Retinal pigment epithelial cell (primary cell): ENCODE data around the gene NAA60.

Experiments used
- DNase-seq: peaks from one replicate; pipeline ENCODE4 v3.0.0-alpha.2; 2010; ENCODE audit warnings: low read depth
- H3K4me3 ChIP-seq: 2 replicates; pipeline ENCODE4 v1.5.1; 2011; ENCODE audit warnings: mild to moderate bottlenecking, low read length, control low read depth, moderate library complexity
- TF ChIP-seq, protein P1 (sequence below): conservative IDR thresholded peaks from 2 replicates; pipeline ENCODE4 v1.5.1; 2011; ENCODE audit warnings: low read depth, low read length, control low read depth, inconsistent platforms

The NAA60 gene

DNA sequence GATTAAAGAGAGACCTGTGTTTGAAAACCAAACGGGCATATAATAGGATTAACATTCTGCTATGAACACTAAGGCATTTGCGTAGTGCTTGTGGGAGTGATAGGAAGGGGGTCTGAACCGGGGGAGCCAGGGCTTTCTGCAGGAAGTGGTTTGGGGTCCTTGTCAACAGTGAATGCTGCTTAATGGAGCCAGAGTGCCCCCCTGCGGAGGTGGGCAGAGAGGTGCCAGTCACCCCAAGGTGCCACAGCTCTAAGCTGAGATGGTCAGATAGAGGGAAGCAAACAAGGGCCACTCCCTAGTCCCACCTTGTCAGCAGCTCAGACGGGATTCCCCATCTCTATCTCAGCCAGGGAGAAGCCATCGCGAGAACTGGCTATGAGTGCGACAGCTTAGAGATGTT lies 17.7 kb downstream of the NAA60 start:
- no peak for DNase-seq
- TF ChIP-seq, protein P1, sequence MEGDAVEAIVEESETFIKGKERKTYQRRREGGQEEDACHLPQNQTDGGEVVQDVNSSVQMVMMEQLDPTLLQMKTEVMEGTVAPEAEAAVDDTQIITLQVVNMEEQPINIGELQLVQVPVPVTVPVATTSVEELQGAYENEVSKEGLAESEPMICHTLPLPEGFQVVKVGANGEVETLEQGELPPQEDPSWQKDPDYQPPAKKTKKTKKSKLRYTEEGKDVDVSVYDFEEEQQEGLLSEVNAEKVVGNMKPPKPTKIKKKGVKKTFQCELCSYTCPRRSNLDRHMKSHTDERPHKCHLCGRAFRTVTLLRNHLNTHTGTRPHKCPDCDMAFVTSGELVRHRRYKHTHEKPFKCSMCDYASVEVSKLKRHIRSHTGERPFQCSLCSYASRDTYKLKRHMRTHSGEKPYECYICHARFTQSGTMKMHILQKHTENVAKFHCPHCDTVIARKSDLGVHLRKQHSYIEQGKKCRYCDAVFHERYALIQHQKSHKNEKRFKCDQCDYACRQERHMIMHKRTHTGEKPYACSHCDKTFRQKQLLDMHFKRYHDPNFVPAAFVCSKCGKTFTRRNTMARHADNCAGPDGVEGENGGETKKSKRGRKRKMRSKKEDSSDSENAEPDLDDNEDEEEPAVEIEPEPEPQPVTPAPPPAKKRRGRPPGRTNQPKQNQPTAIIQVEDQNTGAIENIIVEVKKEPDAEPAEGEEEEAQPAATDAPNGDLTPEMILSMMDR: peak; percentile 31
- H3K4me3 ChIP-seq: no peak overlapping the region

- H3K4me3 ChIP-seq: no peak overlapping the region
- TF ChIP-seq, protein P1: no peak
- DNase-seq: no peak
Measured at GRCh38 chr16:3465301-3465700, 21.8 kb downstream of the NAA60 start.

GRCh38 chr16:3465911-3466584 lies 22.6 kb downstream of the NAA60 start:
- TF ChIP-seq, protein P1: no peak
- DNase-seq: no peak
- H3K4me3 ChIP-seq: no peak overlapping the region

DNA sequence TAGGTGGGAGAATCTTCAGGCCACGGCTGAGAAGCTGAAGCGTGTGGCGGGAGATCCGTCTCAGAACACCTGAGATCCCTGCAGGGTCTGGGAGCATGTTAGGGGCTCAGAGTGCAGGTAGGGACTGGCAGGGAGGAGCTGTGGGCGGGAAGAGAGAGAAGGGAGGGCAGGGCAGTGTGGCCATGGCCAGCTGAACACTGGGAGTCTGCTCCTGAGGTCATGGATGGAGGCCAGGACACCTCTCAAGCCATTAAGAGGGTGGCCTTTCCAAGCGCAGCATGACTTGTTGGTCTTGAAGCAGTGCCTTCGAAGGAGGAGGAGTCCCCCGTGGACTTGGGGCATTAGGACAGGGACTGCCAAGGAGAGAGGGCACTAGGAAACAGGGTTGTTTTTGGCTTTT lies 23.7 kb downstream of the NAA60 start:
- no peak overlapping the region for H3K4me3 ChIP-seq
- no peak for DNase-seq
- TF ChIP-seq, protein P1: no peak

GRCh38 chr16:3467921-3468320 lies 24.4 kb downstream of the NAA60 start:
- no peak overlapping the region for H3K4me3 ChIP-seq
- DNase-seq: no peak
- TF ChIP-seq, protein P1: no peak

- no peak overlapping the region for H3K4me3 ChIP-seq
- DNase-seq: no peak
- TF ChIP-seq, protein P1: no peak
Measured at GRCh38 chr16:3468501-3468900, 25.0 kb downstream of the NAA60 start.

DNA sequence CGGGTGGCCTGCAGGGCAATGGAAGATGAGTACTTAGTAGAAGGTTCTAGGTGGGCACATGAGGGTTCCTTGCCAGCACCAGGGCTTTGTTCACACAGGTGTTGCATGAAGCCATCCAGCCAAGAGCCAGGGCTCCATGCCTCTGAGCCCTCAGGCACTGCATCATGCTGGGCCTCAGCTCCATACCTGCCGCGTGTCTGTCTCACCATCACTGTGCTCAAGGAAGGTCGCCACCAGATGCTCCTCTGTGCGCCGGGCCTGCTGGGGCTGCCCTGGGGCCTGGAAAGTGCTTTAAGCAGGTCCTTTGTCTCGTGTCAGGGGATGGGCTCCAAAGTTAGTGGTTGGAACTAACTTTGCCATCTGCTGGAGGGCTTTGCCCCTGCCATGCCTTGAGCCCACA lies 26.3 kb downstream of the NAA60 start:
- no peak for DNase-seq
- TF ChIP-seq, protein P1: no peak
- H3K4me3 ChIP-seq: no peak overlapping the region
